Lung (tissue), 12 donors: Measurements from ENCODE around the gene CADM2. TPM values are rescaled to one million over a fixed set of nuclear protein-coding genes. Genes with fewer than 3 reads are reported as not detected.

Experiments
- ATAC-seq: fragments of 200-7000 bp; cut with Tn5 transposase; one replicate; pipeline ENCODE4 v1.9.1; 2020; ENCODE audit warnings: moderate number of reproducible peaks; ENCODE audit not compliant: insufficient read depth, low FRiP score
- DNase-seq, 3 donors: peaks; one replicate each; pipeline ENCODE4 v3.0.0-alpha.2; 2013 to 2017
- H3K27ac ChIP-seq, 2 donors: one replicate each; pipeline ENCODE4 v1.5.1; 2013; ENCODE audit warnings: mild to moderate bottlenecking in 2 of 2, moderate library complexity in 2 of 2, control low read depth in 1 of 2, inconsistent platforms in 1 of 2, low read depth in 1 of 2, low read length in 1 of 2
- H3K27me3 ChIP-seq, 3 donors: one replicate each; pipeline ENCODE4 v1.5.1; 2013; ENCODE audit warnings: low read length in 2 of 3; ENCODE audit not compliant: control insufficient read depth in 3 of 3, insufficient read depth in 3 of 3
- H3K36me3 ChIP-seq, 4 donors: one replicate each; pipeline ENCODE4 v1.5.1; 2013; ENCODE audit warnings: low read length in 4 of 4, mild to moderate bottlenecking in 1 of 4, moderate library complexity in 1 of 4; ENCODE audit not compliant: control insufficient read depth in 4 of 4, insufficient read depth in 4 of 4
- H3K4me1 ChIP-seq, 5 donors: one replicate each; pipeline ENCODE4 v1.5.1; 2013; ENCODE audit warnings: low read length in 5 of 5, mild to moderate bottlenecking in 2 of 5, moderate library complexity in 1 of 5; ENCODE audit not compliant: control insufficient read depth in 5 of 5, insufficient read depth in 5 of 5
- H3K4me3 ChIP-seq: one replicate; pipeline ENCODE4 v1.5.1; 2013; ENCODE audit warnings: mild to moderate bottlenecking, control low read depth, moderate library complexity
- H3K9ac ChIP-seq, 2 donors: one replicate each; pipeline ENCODE4 v1.5.1; 2013; ENCODE audit warnings: low read length in 2 of 2, control low read depth in 1 of 2; ENCODE audit not compliant: insufficient read depth in 1 of 2
- H3K9me3 ChIP-seq, 4 donors: one replicate each; pipeline ENCODE4 v1.5.1; 2013; ENCODE audit warnings: low read length in 3 of 4, mild to moderate bottlenecking in 1 of 4, moderate library complexity in 1 of 4; ENCODE audit not compliant: control insufficient read depth in 4 of 4, insufficient read depth in 3 of 4
- WGBS, 2 donors: extraction: QIAGEN DNeasy Blood & Tissue Kit; methylation state at CpG; one replicate each; pipeline ENCODE4 v1.1.7; 2013; 5-methylcytosine and 5-hydroxymethylcytosine counted together
- polyA plus RNA-seq, 2 donors: library from polyadenylated mRNA; stranded (reverse); fragments of 200-250 nt; gene quantifications; one replicate each; pipeline ENCODE4 v1.2.1, GENCODE V29; 2013
- total RNA-seq, 2 donors: library from RNA; depleted of rRNA in 1 of 2; stranded (reverse); fragments of >200 nt in 1 of 2; gene quantifications; one replicate each; pipeline ENCODE4 v1.2.1, GENCODE V29; 2014 to 2021
- TF ChIP-seq, protein P1 (sequence below): IDR thresholded peaks from 2 replicates; pipeline ENCODE4 v1.5.1; 2012; ENCODE audit warnings: mild to moderate bottlenecking; ENCODE audit errors: control extremely low read depth, extremely low read depth
- donor health status: control.
- donor health status: control.
- donor health status: Bipolar disorder and iron deficiency.
- donor health status: healthy.
- donor health status: DM: yes; HTN: yes; CAD: no.

Gene CADM2
- total and polyA plus RNA-seq, 4 donors, result 0.14 to 3.3 (median 0.32) TPM

DNA sequence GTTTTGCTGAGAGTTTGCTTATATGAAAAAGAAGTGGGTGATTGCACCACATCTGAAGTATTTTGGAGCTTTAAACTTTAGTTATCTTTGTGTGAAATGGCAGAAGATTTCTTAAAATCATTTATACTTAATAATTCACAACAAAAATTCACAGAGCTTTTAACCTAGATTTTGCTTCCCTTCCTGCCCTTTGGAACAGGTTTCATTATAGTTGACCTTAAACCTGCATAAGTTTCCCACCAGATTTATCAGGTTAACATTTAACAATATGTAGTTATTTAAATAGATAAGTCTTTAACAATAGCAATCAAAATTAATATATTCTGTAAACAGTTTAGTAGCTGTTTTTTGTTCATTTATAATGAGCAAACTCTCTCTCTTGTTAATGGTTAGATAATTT lies 30.3 kb downstream of the CADM2 start:
- ATAC-seq, result no peak
- TF ChIP-seq, protein P1, sequence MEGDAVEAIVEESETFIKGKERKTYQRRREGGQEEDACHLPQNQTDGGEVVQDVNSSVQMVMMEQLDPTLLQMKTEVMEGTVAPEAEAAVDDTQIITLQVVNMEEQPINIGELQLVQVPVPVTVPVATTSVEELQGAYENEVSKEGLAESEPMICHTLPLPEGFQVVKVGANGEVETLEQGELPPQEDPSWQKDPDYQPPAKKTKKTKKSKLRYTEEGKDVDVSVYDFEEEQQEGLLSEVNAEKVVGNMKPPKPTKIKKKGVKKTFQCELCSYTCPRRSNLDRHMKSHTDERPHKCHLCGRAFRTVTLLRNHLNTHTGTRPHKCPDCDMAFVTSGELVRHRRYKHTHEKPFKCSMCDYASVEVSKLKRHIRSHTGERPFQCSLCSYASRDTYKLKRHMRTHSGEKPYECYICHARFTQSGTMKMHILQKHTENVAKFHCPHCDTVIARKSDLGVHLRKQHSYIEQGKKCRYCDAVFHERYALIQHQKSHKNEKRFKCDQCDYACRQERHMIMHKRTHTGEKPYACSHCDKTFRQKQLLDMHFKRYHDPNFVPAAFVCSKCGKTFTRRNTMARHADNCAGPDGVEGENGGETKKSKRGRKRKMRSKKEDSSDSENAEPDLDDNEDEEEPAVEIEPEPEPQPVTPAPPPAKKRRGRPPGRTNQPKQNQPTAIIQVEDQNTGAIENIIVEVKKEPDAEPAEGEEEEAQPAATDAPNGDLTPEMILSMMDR, result no peak
- no peak for DNase-seq
- Histone ChIP-seq H3K9me3 (no peaks in the 10 kb centered on the region), H3K4me1 (peaks cover 0 to 32% (median 0%) of the 10 kb centered on the region in 5 donors), H3K36me3 (no peaks in the 10 kb centered on the region), H3K27me3 (no peaks in the 10 kb centered on the region), H3K4me3 (no peak overlapping the region), H3K27ac (no peak overlapping the region), H3K9ac (no peak overlapping the region)

DNA sequence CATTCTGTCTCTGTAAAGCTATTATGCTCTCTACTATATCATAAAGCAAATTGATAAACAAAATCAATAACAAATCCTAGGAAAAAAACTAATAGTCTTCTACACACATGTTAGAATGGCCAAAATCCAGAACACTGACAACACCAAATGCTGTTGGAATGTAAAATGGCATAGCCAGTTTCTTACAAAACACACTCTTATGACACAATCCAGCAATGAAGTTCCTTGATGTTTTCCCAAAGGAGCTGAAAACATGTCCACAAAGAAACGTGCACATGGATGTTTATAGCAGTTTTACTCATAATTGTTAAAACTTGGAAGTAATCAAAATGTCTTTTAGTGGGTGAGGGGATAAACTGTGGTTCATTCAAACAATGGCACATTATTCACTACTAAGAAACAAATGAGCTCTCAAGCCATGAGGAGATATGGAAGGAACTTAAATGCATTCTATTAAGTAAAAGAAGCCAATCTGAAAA lies 32.7 kb downstream of the CADM2 start:
- Histone ChIP-seq H3K4me1 (peaks cover 0 to 35% (median 0%) of the 10 kb centered on the region in 5 donors), H3K27me3 (no peaks in the 10 kb centered on the region), H3K9me3 (no peaks in the 10 kb centered on the region), H3K36me3 (no peaks in the 10 kb centered on the region), H3K4me3 (no peak overlapping the region), H3K9ac (no peak overlapping the region), H3K27ac (no peak overlapping the region)
- ATAC-seq (no peak), DNase-seq (peak; percentile 35 to 94 (median 92))
- TF ChIP-seq, protein P1, result no peak
- 43 to 60% methylated on average over 1 of the region's 1 CpG for WGBS, 2 donors

DNA sequence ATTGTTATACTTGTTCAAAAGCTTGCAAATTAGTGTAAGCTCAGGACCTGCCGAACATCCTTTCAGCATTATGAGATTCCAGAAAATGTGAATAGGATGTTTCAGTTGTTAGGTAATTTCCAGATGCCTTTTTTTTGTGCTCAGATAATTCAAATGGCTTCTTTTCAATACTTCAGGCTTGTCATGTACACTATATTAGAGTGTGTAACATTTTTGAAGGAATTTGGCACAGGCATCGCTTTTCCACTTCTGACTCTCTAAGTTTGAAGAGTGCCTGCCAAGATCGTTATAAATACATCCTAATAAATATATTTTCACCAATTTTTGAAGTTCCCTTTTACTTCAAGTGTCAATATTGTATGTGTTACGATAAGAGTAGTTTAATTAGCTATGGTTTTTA lies 35.2 kb downstream of the CADM2 start:
- TF ChIP-seq, protein P1, result no peak
- DNase-seq (peak in 2 of 3 donors; percentile 65 to 69), ATAC-seq (no peak)
- 48 to 71% methylated on average over 4 of the region's 4 CpGs for WGBS, 2 donors
- no peak overlapping the region for H3K27ac ChIP-seq
- no peaks in the 10 kb centered on the region for H3K9me3 ChIP-seq
- no peaks in the 10 kb centered on the region for H3K27me3 ChIP-seq
- H3K36me3 ChIP-seq, result no peaks in the 10 kb centered on the region
- H3K9ac ChIP-seq, result no peak overlapping the region
- H3K4me1 ChIP-seq, result peaks cover 0 to 34% (median 0%) of the 10 kb centered on the region in 5 donors
- no peak overlapping the region for H3K4me3 ChIP-seq

DNA sequence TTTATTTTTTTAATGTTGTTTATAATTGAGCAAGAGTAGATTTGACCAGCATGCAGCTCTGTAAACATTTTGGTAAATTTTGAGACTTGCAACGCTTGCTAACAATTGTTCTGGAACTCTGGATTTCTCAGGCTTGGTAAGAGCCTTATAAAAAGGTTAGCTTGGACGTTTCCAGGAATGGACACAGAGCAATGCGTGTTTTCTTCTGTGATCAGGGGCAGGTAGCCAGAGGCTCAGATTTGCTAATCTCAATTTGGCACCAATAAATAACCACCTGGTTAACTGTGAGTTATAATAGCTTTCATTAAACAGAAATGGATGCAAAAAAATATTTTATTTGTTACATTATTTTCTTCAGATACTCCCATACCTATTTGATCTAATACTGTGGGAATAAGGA lies 39.8 kb downstream of the CADM2 start:
- Histone ChIP-seq H3K9ac (no peak overlapping the region), H3K9me3 (no peaks in the 10 kb centered on the region), H3K36me3 (no peaks in the 10 kb centered on the region), H3K27me3 (no peaks in the 10 kb centered on the region), H3K4me1 (peaks cover 0 to 26% (median 0%) of the 10 kb centered on the region in 5 donors), H3K27ac (no peak overlapping the region), H3K4me3 (no peak overlapping the region)
- TF ChIP-seq, protein P1, result no peak
- ATAC-seq (no peak), DNase-seq (peak in 1 of 3 donors; percentile 45)
- 55 to 77% methylated on average over 3 of the region's 3 CpGs for WGBS, 2 donors
